Suprapubic skin (tissue), 4 donors: ENCODE results near the gene CNPPD1. TPM values are rescaled to one million over a fixed set of nuclear protein-coding genes. Genes with fewer than 3 reads are reported as not detected.

Experiments used
- DNase-seq, 2 donors: peaks; one replicate each; pipeline ENCODE4 v3.0.0-alpha.2; 2019; ENCODE audit warnings: low spot score in 2 of 2
- H3K27ac ChIP-seq: fragments of 200-600 bp; sonication (generic); one replicate; pipeline ENCODE4 v1.5.1; 2019
- H3K27me3 ChIP-seq: fragments of 200-600 bp; sonication (generic); one replicate; pipeline ENCODE4 v1.5.1; 2019
- H3K36me3 ChIP-seq: fragments of 200-600 bp; sonication (generic); one replicate; pipeline ENCODE4 v1.5.1; 2019
- H3K4me1 ChIP-seq: fragments of 200-600 bp; sonication (generic); one replicate; pipeline ENCODE4 v1.5.1; 2019
- H3K4me3 ChIP-seq: fragments of 200-600 bp; sonication (generic); one replicate; pipeline ENCODE4 v1.5.1; 2019; ENCODE audit warnings: mild to moderate bottlenecking
- H3K9me3 ChIP-seq: fragments of 200-600 bp; sonication (generic); one replicate; pipeline ENCODE4 v1.5.1; 2019
- EP300 ChIP-seq: sonication (generic); formaldehyde crosslinking; IDR thresholded peaks from one replicate; pipeline ENCODE4 v1.6.1; 2017; ENCODE audit warnings: antibody characterized with exemption
- POLR2A ChIP-seq, 2 donors: fragments of 450-650 bp; IDR thresholded peaks; one replicate each; pipeline ENCODE4 v1.6.1; 2017; ENCODE audit warnings: antibody characterized with exemption in 2 of 2, mild to moderate bottlenecking in 2 of 2, moderate library complexity in 2 of 2
- POLR2AphosphoS5 ChIP-seq, 3 donors: sonication (generic); formaldehyde crosslinking; IDR thresholded peaks; one replicate each; pipeline ENCODE4 v1.6.1; 2017; ENCODE audit warnings: antibody characterized with exemption in 3 of 3
- WGBS: methylation state at CpG from one replicate; pipeline ENCODE4 v1.1.5; 2018; 5-methylcytosine and 5-hydroxymethylcytosine counted together
- total RNA-seq, 4 donors: library from RNA; depleted of rRNA; stranded (reverse); fragments of >200 nt; gene quantifications; one replicate each; pipeline ENCODE4 v1.1.0, GENCODE V29; 2016
- TF ChIP-seq, protein P1 (sequence below), 2 donors: fragments of 200-600 bp in 1 of 2; fragments of 450-650 bp in 1 of 2; sonication (generic) in 1 of 2; IDR thresholded peaks; one replicate each; pipeline ENCODE4 v1.5.1; 2016 to 2019; ENCODE audit warnings: antibody characterized with exemption in 2 of 2, mild to moderate bottlenecking in 1 of 2, moderate library complexity in 1 of 2

The CNPPD1 gene
- total RNA-seq, 4 donors from 2014 or later, result 44.9 to 70.3 (median 53.0) TPM

GRCh38 chr2:219183151-219183772 is 6.5 kb upstream of the CNPPD1 start:
- peak in 1 of 2 donors; percentile 37 for DNase-seq
- no peak overlapping the region for H3K4me3 ChIP-seq
- H3K36me3 ChIP-seq, result peaks cover 54% of the 10 kb centered on the region
- no peak overlapping the region for H3K27ac ChIP-seq
- peaks cover 18% of the 10 kb centered on the region for H3K4me1 ChIP-seq
- H3K9me3 ChIP-seq, result no peaks in the 10 kb centered on the region
- H3K27me3 ChIP-seq, result no peaks in the 10 kb centered on the region
- WGBS, result 91% methylated on average over 6 of the region's 6 CpGs
- TF ChIP-seq, protein P1, sequence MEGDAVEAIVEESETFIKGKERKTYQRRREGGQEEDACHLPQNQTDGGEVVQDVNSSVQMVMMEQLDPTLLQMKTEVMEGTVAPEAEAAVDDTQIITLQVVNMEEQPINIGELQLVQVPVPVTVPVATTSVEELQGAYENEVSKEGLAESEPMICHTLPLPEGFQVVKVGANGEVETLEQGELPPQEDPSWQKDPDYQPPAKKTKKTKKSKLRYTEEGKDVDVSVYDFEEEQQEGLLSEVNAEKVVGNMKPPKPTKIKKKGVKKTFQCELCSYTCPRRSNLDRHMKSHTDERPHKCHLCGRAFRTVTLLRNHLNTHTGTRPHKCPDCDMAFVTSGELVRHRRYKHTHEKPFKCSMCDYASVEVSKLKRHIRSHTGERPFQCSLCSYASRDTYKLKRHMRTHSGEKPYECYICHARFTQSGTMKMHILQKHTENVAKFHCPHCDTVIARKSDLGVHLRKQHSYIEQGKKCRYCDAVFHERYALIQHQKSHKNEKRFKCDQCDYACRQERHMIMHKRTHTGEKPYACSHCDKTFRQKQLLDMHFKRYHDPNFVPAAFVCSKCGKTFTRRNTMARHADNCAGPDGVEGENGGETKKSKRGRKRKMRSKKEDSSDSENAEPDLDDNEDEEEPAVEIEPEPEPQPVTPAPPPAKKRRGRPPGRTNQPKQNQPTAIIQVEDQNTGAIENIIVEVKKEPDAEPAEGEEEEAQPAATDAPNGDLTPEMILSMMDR (IDR thresholded peaks at IDR 0.05), result no peak
- TF ChIP-seq POLR2A (IDR thresholded peaks at IDR 0.05), result no peak
- TF ChIP-seq EP300, result no peak
- TF ChIP-seq POLR2AphosphoS5 (IDR thresholded peaks at IDR 0.05), result no peak

- Histone ChIP-seq H3K27ac (no peak overlapping the region), H3K9me3 (no peaks in the 10 kb centered on the region), H3K36me3 (peaks cover 54% of the 10 kb centered on the region), H3K4me3 (no peak overlapping the region), H3K27me3 (no peaks in the 10 kb centered on the region), H3K4me1 (peaks cover 18% of the 10 kb centered on the region)
- DNase-seq, result peak in 1 of 2 donors; percentile 57
- TF ChIP-seq, protein P1 (IDR thresholded peaks at IDR 0.05), result no peak
- TF ChIP-seq POLR2A (IDR thresholded peaks at IDR 0.05), result no peak
- no peak for TF ChIP-seq EP300
- no peak for TF ChIP-seq POLR2AphosphoS5 (IDR thresholded peaks at IDR 0.05)
- 73% methylated on average over 7 of the region's 8 CpGs for WGBS
Observed at GRCh38 chr2:219182331-219183150, 5.8 kb upstream of the CNPPD1 start.

DNA sequence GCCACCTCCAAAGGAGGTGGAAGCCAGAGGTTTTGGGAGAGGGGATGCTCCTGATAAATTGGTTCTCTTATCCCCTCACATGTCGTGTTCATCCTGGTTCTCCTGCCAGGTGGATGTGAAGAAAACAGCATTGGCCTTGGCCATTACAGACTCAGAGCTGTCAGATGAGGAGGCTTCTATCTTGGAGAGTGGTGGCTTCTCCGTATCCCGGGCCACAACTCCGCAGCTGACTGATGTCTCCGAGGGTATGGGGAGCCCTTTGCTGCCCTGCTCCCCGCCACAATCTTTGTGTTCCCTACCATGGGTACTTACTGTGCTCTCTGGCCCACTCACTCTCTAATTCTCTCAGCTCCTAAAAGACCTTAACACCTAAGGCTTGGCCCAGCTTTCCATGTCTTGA is 4.8 kb upstream of the CNPPD1 start:
- Histone ChIP-seq H3K27ac (no peak overlapping the region), H3K4me1 (peaks cover 18% of the 10 kb centered on the region), H3K27me3 (no peaks in the 10 kb centered on the region), H3K9me3 (no peaks in the 10 kb centered on the region), H3K36me3 (peaks cover 54% of the 10 kb centered on the region), H3K4me3 (no peak overlapping the region)
- DNase-seq, result peak in 1 of 2 donors; percentile 37
- 98% methylated on average over 6 of the region's 6 CpGs for WGBS
- TF ChIP-seq, protein P1 (IDR thresholded peaks at IDR 0.05), result no peak
- TF ChIP-seq EP300, result no peak
- no peak for TF ChIP-seq POLR2A (IDR thresholded peaks at IDR 0.05)
- TF ChIP-seq POLR2AphosphoS5 (IDR thresholded peaks at IDR 0.05), result no peak

- TF ChIP-seq POLR2AphosphoS5 (IDR thresholded peaks at IDR 0.05) (no peak), EP300 (no peak), POLR2A (IDR thresholded peaks at IDR 0.05) (no peak)
- TF ChIP-seq, protein P1 (IDR thresholded peaks at IDR 0.05), result no peak
- DNase-seq, result peak in 1 of 2 donors; percentile 47
- Histone ChIP-seq H3K4me1 (peaks cover 22% of the 10 kb centered on the region), H3K4me3 (no peak overlapping the region), H3K9me3 (no peaks in the 10 kb centered on the region), H3K36me3 (peaks cover 54% of the 10 kb centered on the region), H3K27ac (no peak overlapping the region), H3K27me3 (no peaks in the 10 kb centered on the region)
- 92% methylated on average over 5 of the region's 5 CpGs for WGBS
Observed at GRCh38 chr2:219180961-219181360, 4.2 kb upstream of the CNPPD1 start.
